Measurements from ENCODE around the gene KDM4B. TPM values are rescaled to one million over a fixed set of nuclear protein-coding genes. Genes with fewer than 3 reads are reported as not detected.
A peak's percentile ranks its signal among the peaks of the same experiment; 100 is the strongest.
"Not testable (repeated sequence)": the region's sequence is repeated elsewhere in the genome, so short reads cannot be mapped to it uniquely, and the experiment has no call there.

The KDM4B gene
- total RNA-seq, 1 donor from 2014 or later, result 13.7 TPM

DNA sequence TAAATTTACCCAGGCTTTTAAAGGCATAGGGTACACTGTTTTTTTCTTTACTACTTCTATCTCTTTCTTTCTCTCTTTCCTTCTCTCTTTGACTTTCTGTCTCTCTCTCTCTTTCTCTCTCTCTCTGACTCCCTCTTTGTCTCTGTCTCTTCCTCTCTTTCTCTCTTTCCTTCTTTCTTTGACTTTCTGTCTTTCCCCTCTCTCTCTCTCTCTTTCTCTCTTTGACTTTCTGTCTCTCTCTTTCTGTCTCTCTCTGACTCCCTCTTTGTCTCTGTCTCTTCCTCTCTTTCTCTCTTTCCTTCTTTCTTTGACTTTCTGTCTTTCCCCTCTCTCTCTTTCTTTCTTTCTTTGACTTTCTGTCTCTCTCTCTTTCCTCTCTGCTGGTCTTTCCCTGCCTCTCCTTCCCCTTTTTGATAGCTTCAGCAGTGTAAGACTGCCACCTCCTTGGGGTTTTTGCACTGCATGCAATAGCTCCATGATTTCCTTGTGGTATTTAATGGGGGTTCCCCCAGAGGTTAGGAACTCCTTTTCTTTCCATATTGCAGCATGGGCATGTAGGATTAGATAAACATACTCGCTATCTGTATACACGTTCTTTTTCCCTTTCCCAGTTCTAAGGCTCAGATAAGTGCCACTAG is 191.4 kb downstream of the KDM4B start:
- not testable (repeated sequence) for DNase-seq (ENCODE audit: low read depth, low spot score)

DNA sequence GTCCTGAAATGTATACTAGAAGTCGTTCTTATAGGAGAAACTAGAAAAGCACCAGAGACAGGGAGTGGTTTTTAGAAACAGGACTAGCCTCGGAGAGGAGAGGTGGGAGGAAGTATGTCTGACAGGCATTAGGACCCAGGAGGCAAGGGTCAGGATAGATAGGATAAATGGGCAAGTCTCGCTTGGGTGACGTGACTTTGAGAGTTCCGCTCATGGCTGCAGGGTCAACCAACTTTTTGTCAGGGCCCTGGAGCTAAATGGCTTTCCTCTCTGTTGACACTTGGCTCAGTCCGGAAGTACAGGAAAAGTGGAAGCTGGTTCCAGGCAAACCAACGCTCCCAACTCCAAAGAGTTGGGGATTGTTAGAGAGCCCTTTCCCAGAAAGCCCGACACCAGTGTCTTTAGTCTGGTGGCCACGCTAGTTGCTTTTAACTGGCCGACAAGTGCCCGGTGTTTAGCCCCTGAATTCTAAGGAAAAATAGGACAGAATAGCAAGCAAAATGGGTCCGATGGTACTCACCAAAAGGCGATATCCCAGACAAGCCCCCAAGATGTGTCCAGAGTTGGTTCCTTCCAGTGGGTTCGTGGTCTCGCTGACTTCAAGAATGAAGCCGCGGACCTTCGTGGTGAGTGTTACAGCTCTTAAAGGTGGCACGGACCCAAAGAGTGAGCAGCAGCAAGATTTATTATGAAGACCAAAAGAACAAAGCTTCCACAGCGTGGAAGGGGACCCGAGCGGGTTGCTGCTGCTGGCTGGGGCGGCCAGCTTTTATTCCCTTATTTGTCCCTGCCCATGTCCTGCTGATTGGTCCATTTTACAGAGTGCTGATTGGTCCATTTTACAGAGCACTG is 196.2 kb downstream of the KDM4B start:
- DNase-seq (ENCODE audit: low read depth, low spot score), result not testable (repeated sequence)

GRCh38 chr19:5165697-5166019 is 196.7 kb downstream of the KDM4B start:
- no peak for DNase-seq (ENCODE audit: low read depth, low spot score)

DNA sequence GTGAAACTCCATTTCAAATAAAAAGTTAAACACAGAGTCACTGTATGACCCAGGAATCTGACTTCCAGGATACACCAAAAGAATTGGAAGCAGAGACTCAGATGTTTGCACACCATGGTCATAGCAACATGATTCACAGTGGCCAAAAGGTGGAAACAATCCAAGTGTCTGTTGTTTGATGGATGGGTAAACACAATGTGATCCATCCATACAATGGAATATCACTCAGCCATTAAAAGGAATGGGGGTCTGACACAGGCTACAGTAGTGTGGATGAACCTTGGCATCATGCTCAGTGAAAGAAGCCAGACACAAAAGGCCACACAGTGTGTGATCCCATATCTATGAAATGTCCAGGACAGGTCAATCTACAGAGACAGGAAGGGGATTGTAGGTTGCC is 197.3 kb downstream of the KDM4B start:
- DNase-seq (ENCODE audit: low read depth, low spot score), result no peak

GRCh38 chr19:5170329-5170745 is 201.4 kb downstream of the KDM4B start:
- no peak for DNase-seq (ENCODE audit: low read depth, low spot score)

DNA sequence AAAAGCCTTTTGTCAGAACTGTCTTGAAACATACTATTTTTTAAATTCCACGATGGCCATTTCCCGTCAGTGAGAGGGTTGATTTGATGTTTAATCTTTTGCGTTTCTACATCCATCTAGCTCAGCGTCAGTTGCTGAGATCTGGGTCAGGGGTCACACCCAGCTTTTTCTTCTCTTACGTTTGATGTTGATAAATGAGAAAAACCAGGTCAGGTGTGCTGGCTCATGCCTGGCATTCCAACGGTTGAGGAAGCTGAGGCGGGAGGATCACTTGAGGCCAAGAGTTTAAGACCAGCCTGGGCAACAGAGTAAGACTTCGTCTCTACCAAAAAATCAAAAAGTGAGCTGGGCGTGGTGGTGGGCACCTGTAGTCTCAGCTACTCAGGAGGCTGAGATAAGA is 202.8 kb downstream of the KDM4B start:
- no peak for DNase-seq (ENCODE audit: low read depth, low spot score)

DNA sequence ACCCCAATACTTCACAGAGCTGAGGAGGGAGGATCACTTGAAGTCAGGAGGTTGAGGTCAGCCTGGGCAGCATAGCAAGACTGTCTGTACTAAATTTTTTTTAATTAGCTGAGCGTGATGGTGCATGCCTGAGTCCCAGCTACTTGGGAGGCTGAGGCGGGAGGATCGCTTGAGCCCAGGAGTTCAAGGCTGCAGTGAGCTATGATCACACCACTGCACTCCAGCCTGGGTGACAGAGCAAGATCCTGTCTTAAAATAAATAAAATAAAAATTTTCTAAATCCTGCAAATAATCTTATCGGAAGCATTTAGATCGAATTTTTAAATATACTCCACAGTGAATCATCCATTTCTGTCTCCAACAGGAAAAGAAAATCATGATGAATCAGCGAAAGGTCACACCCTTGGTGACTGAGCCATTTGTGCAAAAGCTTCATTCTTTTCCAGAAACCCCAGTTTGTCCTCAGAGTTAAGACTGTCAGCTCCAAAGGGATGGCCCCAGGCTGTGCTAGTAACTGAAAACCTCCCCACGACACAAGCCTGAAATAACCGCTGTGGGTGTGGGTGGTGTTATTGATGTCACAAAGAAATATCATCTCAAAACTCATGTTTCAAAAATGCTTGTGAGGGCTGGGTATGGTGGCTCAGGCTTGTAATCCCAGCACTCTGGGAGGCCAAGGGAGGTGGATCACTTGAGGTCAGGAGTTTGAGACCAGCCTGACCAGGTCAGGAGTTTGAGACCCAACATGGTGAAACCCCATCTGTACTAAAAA is 204.1 kb downstream of the KDM4B start:
- peak; percentile 19 for DNase-seq (ENCODE audit: low read depth, low spot score)

DNA sequence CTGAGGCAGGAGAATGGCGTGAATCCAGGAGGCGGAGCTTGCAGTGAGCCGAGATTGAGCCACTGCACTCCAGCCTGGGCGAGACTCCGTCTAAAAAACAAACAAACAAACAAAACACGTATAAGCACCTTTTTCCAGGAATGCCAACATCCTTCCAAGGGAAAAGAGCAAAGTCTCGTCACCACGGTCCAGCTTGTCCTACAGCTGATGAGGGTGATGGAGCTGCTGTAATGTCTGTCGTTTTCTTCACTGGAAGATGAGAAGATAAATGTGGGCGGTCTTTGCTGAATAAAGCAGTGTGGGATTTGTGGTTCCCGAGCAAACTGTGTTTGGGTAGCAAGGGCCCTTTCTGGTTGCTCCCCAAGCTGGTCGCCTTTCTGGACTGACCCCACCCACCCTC is 205.1 kb downstream of the KDM4B start:
- DNase-seq (ENCODE audit: low read depth, low spot score), result no peak

DNA sequence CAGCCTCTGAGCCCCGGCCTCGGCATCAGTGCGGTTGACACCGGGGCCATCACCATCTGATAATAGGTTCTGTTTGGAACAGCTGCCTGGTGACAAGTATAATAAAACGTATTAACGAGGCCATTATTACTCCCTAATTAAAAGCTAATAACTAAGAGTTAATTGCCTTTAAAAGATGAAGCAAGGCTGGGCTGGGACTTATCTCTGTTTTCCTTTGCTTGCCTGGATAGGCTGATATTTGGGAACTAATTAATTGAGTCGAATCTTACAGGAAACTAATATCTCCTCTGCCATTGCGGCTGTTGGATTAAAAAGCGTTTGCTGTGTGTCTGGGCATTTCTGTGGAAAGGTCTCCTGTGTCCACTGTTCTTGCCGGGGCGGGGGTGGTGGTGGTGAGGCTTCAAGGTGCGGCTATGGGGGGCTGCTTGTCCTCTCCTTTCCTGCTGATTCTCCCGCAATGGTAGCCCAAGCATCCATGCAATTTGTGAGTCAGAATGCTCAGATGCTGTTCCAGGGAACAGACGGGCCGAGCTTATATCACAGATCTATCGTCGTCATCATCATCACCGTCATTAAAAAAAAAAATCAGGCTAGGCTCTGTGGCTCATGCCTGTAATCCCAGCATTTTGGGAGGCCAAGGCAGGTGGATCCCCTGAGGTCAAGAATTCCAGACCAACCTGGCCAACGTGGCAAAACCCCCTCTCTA is 209.0 kb downstream of the KDM4B start:
- DNase-seq (ENCODE audit: low read depth, low spot score), result no peak

GRCh38 chr19:5178841-5179240 is 209.9 kb downstream of the KDM4B start:
- DNase-seq (ENCODE audit: low read depth, low spot score), result no peak

GRCh38 chr19:5179256-5179655 is 210.3 kb downstream of the KDM4B start:
- no peak for DNase-seq (ENCODE audit: low read depth, low spot score)

DNA sequence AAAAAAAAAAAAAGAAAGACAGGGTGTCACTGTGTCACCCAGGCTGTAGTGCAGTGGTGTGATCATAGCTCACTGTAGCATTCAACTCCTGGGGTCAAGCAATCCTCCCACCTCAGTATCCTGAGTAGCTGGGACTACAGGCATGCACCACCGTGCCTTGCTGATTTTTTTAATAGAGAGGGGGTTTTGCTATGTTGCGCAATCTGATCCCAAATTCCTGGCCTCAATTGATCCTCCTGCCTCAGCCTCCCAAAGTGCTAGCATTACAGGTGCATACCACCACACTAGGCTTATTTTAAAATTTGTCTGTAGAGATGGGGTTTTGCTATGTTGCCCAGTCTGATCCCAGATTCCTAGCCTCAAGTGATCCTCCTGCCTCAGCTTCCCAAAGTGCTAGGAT is 212.4 kb downstream of the KDM4B start:
- no peak for DNase-seq (ENCODE audit: low read depth, low spot score)

DNA sequence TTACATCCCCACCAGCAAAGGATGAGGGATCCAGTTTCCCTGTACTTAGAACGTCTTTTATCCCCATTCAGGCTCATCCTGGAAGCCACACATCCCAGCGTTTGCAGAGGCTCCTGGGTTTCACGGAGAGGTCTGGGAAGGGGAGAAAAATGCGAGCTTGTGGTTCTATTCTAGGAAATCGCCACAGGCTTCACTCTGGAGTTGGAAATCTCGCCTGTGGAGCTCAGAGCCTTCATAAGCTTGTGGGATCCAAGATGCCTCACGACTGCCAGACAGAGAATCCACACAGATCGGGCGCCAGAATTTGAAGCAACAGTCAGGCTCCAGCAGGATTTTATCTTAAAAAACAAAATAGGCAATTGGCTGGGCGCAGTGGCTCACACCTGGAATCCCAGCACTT is 213.8 kb downstream of the KDM4B start:
- DNase-seq (ENCODE audit: low read depth, low spot score), result no peak

DNA sequence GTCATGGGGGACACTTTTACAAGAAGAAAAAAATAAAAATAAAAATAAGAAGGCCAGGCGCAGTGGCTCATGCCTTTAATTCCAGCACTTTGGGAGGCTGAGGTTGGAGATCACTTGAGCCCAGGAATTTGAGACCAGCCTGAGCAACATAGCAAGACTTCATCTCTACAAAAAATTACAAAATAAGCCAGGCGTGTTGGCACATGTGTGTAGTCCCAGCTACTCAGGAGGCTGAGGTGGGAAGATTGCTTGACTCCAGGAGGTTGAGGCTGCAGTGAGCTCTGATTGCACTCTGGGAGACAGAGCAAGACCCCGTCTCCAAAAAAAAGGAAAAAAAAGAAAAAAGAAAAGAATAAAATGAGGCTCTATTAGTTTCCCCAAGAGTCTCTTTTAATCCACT is 214.7 kb downstream of the KDM4B start:
- DNase-seq (ENCODE audit: low read depth, low spot score), result no peak

DNA sequence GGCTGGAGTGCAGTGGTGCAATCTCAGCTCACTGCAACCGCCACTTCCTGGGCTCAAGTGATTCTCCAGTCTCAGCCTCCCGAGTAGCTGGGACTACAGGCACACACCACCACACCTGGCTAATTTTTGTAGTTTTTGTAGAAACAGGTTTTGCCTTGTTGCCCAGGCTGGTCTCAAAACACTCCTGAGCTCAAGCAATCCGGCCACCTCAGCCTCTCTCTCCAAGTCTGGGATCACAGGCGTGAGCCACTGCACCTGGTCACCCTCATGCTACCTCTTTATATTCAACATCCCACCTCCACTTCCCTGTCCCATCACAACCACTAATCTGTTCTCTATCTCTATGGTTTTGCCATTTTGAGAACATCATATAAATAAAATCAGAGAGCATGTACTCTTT is 216.0 kb downstream of the KDM4B start:
- DNase-seq (ENCODE audit: low read depth, low spot score), result no peak

DNA sequence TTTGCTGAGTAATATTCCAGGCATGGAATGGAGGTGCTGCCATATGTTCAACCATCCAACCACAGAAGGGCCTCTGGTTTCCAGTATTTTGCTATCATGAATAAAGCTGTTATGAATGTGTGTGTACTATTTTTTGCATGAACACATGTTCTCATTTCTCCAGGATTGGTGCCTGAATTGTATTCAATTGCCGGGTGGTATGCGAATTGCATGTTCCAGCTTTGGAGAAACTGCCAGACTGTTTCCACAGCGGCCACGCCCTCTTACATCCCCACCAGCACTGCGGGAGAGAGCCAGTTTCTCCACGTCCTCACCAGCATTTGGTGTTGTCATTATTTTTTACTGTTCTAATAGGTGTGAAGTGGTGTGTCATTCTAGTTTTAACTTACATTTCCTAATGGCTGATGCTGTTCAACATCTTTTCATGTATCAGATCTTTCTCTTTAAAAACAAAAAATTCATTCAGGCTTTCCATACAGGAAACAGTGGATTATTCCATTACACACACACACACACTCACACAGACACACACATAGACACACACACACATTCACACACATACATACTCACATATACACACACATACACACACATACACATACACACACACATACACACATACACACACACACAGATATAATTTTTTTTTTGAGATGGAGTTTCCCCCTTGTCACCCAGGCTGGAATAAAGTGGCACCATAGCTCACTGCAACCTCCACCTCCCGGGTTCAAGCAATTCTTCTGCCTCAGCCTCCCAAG is 217.6 kb downstream of the KDM4B start:
- DNase-seq (ENCODE audit: low read depth, low spot score), result no peak

- no peak for DNase-seq (ENCODE audit: low read depth, low spot score)
Observed at GRCh38 chr19:5188548-5189317, 219.8 kb downstream of the KDM4B start.

DNA sequence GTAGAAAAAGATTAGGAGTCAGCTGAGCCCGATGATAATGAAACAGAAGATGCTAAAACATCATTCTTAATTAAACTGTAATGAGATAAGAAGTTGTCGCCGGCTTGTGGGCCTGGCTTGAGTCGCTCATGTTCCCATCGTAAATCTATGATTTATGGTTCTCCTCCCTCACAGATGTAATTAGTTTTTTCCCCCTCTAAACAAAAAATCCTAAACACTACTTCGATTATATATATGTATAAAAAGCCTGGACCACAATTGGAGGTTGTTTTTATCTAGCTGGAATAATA is 220.3 kb downstream of the KDM4B start:
- DNase-seq (ENCODE audit: low read depth, low spot score), result no peak

DNA sequence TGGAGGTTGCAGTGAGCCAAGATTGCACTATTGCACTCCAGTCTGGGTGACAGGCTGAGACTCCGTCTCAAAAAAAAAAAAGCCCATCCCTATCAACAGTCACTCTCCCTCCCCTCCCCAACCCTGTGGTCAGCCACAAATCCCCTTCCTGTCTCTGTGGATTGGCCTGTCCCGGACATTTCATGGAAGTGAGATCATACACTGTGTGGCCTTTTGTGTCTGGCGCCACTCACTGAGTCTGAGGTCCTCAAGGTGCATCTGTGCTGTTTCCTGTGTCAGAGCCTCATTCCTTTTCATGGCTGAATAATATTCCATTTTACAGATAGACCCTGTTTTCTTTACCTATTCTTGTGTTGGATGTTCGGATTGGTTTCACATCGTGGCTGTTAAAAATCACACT is 222.2 kb downstream of the KDM4B start:
- no peak for DNase-seq (ENCODE audit: low read depth, low spot score)

GRCh38 chr19:5192568-5192967 is 223.7 kb downstream of the KDM4B start:
- DNase-seq (ENCODE audit: low read depth, low spot score), result no peak

DNA sequence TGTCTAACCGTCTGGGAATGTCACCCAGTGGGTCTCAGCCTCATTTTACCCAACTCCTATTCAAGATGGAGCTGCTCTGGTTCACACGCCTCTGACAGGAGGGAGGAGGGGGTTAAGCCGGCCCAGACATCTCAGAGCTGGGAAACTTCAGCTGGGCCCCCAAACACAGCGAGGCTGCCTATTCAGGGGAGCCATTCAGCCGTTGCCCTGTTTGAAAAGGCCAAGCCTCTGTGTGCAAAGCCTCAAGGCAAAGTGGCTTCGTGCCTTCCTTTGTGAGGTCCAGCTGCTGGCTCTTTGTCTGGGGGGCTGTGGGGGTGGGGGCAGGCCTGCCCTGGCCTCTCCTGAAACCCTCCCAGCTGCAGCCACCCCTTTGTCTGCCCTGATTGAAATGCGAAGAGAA is 224.3 kb downstream of the KDM4B start:
- DNase-seq (ENCODE audit: low read depth, low spot score), result no peak
